ENCODE measurements around the gene NEMF. TPM values are rescaled to one million over a fixed set of nuclear protein-coding genes. Genes with fewer than 3 reads are reported as not detected.

Gene NEMF
- total RNA-seq, 1 experiment from 2014 or later: 57.7 TPM

GRCh38 chr14:49893309-49894213 is 41.0 kb upstream of the NEMF start:
- no peaks in the 10 kb centered on the region for H3K9me3 ChIP-seq (ENCODE audit: control insufficient read depth in 1 of 2, insufficient read depth in 1 of 2, low read depth in 1 of 2, low read length in 2 of 2)
- peaks cover 18% of the 10 kb centered on the region; the same call in 1 of the 2 replicates for H4K20me1 ChIP-seq (ENCODE audit: insufficient read depth)
- ChIA-PET RAD21 (ENCODE audit: low non-redundant PET in 1 of 2, low total read pairs in 2 of 2, uncharacterized antibody in 2 of 2, unreplicated experiment in 2 of 2) (no interaction called here), POLR2A (interaction anchor here (1.2 to 2.5 kb wide), 2 partner anchors 14 to 52 kb away, joined by 3 to 12 read pairs; no protein-coding TSS in a partner anchor), CTCF (no interaction called here)
- no peaks in the 10 kb centered on the region for H3K9me2 ChIP-seq (ENCODE audit: insufficient read depth)
- ATAC-seq (peak; percentile 48), DNase-seq (ENCODE audit: low read depth, low spot score) (no peak)
- peaks cover 21 to 30% of the 10 kb centered on the region in 2 experiments for H3K36me3 ChIP-seq (ENCODE audit: control insufficient read depth in 1 of 2, insufficient read depth in 2 of 2, low read length in 2 of 2)
- H3K27ac ChIP-seq (ENCODE audit: low read depth, low read length): peak overlapping the region; percentile 99
- H2AFZ ChIP-seq (ENCODE audit: low read depth, low read length, poor library complexity, severe bottlenecking): no peak overlapping the region
- TF ChIP-seq POLR2AphosphoS5 (IDR thresholded peaks at IDR 0.05; ENCODE audit: low read depth, low read length): 0 out of 2 replicates have a peak, but pooled peaks have one; percentile 31
- TF ChIP-seq, protein P1, sequence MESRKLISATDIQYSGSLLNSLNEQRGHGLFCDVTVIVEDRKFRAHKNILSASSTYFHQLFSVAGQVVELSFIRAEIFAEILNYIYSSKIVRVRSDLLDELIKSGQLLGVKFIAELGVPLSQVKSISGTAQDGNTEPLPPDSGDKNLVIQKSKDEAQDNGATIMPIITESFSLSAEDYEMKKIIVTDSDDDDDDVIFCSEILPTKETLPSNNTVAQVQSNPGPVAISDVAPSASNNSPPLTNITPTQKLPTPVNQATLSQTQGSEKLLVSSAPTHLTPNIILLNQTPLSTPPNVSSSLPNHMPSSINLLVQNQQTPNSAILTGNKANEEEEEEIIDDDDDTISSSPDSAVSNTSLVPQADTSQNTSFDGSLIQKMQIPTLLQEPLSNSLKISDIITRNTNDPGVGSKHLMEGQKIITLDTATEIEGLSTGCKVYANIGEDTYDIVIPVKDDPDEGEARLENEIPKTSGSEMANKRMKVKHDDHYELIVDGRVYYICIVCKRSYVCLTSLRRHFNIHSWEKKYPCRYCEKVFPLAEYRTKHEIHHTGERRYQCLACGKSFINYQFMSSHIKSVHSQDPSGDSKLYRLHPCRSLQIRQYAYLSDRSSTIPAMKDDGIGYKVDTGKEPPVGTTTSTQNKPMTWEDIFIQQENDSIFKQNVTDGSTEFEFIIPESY (IDR thresholded peaks at IDR 0.05; ENCODE audit: extremely low read depth, insufficient replicate concordance, low read length): no peak
- peak; percentile 84 for TF ChIP-seq ZFX (IDR thresholded peaks at IDR 0.05)
- intact Hi-C loops (cut with micrococcal nuclease): loop anchor here (5.0 kb wide), 1 partner anchor 109 kb away; no protein-coding TSS in a partner anchor
- H3K79me2 ChIP-seq (ENCODE audit: insufficient read depth, low read length): peaks cover 58% of the 10 kb centered on the region
- peak overlapping the region; percentile 78 for H3K4me2 ChIP-seq (ENCODE audit: low read length)
- peak overlapping the region; percentile 99 for H3K9ac ChIP-seq (ENCODE audit: low read length)
- H3K27me3 ChIP-seq (ENCODE audit: insufficient read depth, low read length): no peaks in the 10 kb centered on the region
- BruUV-seq (replicated peaks): TSS peak; percentile 68
- peaks cover 32 to 59% of the 10 kb centered on the region in 2 experiments for H3K4me1 ChIP-seq (ENCODE audit: control insufficient read depth in 1 of 2, insufficient read depth in 2 of 2, low read length in 2 of 2)
- H3K4me3 ChIP-seq (replicated peaks in 1 of 2; ENCODE audit: low read depth in 1 of 2, low read length in 2 of 2): peak overlapping the region; percentile 72 to 94
